Measurements from ENCODE around the gene HMG20A. TPM values are rescaled to one million over a fixed set of nuclear protein-coding genes. Genes with fewer than 3 reads are reported as not detected.

The HMG20A gene
- total and polyA plus RNA-seq, 9 of the 15 experiments (the other 6 are each of a cell fraction or from before 2014, with no cell fraction given), result 25.0 to 68.1 (median 38.9) TPM

DNA sequence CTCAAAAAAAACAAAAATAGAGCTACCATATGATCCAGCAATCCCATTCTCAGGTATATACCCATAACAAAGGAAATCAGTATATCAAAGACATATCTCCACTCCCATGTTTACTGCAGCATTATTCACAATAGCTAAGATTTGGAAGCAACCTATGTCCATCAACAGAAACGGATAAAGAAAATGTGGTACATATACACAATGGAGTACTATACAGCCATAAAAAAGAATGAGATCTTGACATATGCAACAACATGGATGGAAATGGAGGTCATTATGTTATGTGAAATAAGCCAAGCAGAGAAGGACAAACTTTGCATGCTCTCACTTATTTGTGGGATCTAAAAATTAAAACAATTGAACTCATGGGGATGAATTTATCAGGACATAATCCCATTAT, 20.4 kb upstream of the HMG20A start:
- TF ChIP-seq CBX3 (IDR thresholded peaks at IDR 0.05; ENCODE audit: borderline replicate concordance in 1 of 2, low read length in 2 of 2), result 0 out of 3 replicates have a peak, but pooled peaks of 1 of the 2 experiments have one; percentile 19
- TF ChIP-seq RBM25 (IDR thresholded peaks at IDR 0.05; ENCODE audit: low read depth, low read length, severe bottlenecking), result peak; percentile 91
- TF ChIP-seq MCM7 (IDR thresholded peaks at IDR 0.05), result no peak
- no peak for TF ChIP-seq U2AF2 (optimal IDR thresholded peaks at IDR 0.05; ENCODE audit: low read depth, low read length)
- TF ChIP-seq BCOR (IDR thresholded peaks at IDR 0.05), result peak; percentile 93
- TF ChIP-seq GTF2E2 (tag; IDR thresholded peaks at IDR 0.05), result no peak
- TF ChIP-seq CAMTA2 (CRISPR knock-in tag; conservative IDR thresholded peaks at IDR 0.05), result no peak
- no peak for TF ChIP-seq YBX1 (IDR thresholded peaks at IDR 0.05)
- TF ChIP-seq, protein P1, sequence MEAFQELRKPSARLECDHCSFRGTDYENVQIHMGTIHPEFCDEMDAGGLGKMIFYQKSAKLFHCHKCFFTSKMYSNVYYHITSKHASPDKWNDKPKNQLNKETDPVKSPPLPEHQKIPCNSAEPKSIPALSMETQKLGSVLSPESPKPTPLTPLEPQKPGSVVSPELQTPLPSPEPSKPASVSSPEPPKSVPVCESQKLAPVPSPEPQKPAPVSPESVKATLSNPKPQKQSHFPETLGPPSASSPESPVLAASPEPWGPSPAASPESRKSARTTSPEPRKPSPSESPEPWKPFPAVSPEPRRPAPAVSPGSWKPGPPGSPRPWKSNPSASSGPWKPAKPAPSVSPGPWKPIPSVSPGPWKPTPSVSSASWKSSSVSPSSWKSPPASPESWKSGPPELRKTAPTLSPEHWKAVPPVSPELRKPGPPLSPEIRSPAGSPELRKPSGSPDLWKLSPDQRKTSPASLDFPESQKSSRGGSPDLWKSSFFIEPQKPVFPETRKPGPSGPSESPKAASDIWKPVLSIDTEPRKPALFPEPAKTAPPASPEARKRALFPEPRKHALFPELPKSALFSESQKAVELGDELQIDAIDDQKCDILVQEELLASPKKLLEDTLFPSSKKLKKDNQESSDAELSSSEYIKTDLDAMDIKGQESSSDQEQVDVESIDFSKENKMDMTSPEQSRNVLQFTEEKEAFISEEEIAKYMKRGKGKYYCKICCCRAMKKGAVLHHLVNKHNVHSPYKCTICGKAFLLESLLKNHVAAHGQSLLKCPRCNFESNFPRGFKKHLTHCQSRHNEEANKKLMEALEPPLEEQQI (IDR thresholded peaks at IDR 0.05), result 0 out of 2 replicates have a peak, but pooled peaks have one; percentile 23
- TF ChIP-seq, protein P2, sequence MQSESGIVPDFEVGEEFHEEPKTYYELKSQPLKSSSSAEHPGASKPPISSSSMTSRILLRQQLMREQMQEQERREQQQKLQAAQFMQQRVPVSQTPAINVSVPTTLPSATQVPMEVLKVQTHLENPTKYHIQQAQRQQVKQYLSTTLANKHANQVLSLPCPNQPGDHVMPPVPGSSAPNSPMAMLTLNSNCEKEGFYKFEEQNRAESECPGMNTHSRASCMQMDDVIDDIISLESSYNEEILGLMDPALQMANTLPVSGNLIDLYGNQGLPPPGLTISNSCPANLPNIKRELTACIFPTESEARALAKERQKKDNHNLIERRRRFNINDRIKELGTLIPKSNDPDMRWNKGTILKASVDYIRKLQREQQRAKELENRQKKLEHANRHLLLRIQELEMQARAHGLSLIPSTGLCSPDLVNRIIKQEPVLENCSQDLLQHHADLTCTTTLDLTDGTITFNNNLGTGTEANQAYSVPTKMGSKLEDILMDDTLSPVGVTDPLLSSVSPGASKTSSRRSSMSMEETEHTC (IDR thresholded peaks at IDR 0.05), result no peak
- TF ChIP-seq HDAC2 (IDR thresholded peaks at IDR 0.05), result 0 out of 2 replicates have a peak, but pooled peaks have one; percentile 43
- TF ChIP-seq GABPB1 (CRISPR knock-in tag; IDR thresholded peaks at IDR 0.05), result no peak
- TF ChIP-seq ADNP (tag; IDR thresholded peaks at IDR 0.05), result peak; percentile 45
- TF ChIP-seq KDM1A (IDR thresholded peaks at IDR 0.05), result peak; percentile 53 to 65
- TF ChIP-seq ZNF146 (CRISPR knock-in tag; IDR thresholded peaks at IDR 0.05; ENCODE audit: unreplicated experiment), result peak; percentile 97
- TF ChIP-seq IRF2 (CRISPR knock-in tag; IDR thresholded peaks at IDR 0.05), result no peak
- TF ChIP-seq SMARCA5 (IDR thresholded peaks at IDR 0.05), result 0 out of 2 replicates have a peak, but pooled peaks have one; percentile 44
- 0 out of 4 replicates have a peak, but pooled peaks of 1 of the 2 experiments have one; percentile 31 for TF ChIP-seq RCOR1 (IDR thresholded peaks at IDR 0.05; ENCODE audit: borderline replicate concordance in 1 of 2, low read depth in 2 of 2, low read length in 2 of 2)
- no peaks in the 10 kb centered on the region; a peak in 2 of 5 replicates for H3K4me1 ChIP-seq (replicated peaks in 1 of 2; ENCODE audit: control insufficient read depth in 2 of 2, insufficient read depth in 2 of 2, low read length in 2 of 2)
- no peak overlapping the region for H3K4me2 ChIP-seq (ENCODE audit: insufficient read depth, low read length)
- no peak overlapping the region for H3K4me3 ChIP-seq
- POLR2A ChIA-PET, result no interaction called here
- H2AFZ ChIP-seq (ENCODE audit: low read depth, low read length), result no peak overlapping the region
- H4K20me1 ChIP-seq (replicated peaks; ENCODE audit: control insufficient read depth, insufficient read depth, low read length), result no peaks in the 10 kb centered on the region
- intact Hi-C loops (cut with micrococcal nuclease), result no loop called here
- ATAC-seq (no peak), DNase-seq (ENCODE audit: extremely low read depth in 1 of 4, low spot score in 3 of 4) (no peak), FAIRE-seq (no peak)
- H3K27me3 ChIP-seq (ENCODE audit: control insufficient read depth in 2 of 2, insufficient read depth in 2 of 2, low read length in 2 of 2), result no peaks in the 10 kb centered on the region
- H3K9me1 ChIP-seq (ENCODE audit: control insufficient read depth, insufficient read depth, low read length), result no peaks in the 10 kb centered on the region
- 0 out of 2 replicates have a peak, but pooled peaks cover 2% of the 10 kb centered on the region for H3K9me3 ChIP-seq (replicated peaks; ENCODE audit: control insufficient read depth, insufficient read depth, low read depth, low read length)
- no peak overlapping the region for H3K27ac ChIP-seq (ENCODE audit: extremely low read depth, low read depth, low read length)
- H3K36me3 ChIP-seq (ENCODE audit: control insufficient read depth, insufficient read depth, low read length), result no peaks in the 10 kb centered on the region
- 64% methylated on average over 1 of the region's 1 CpG for WGBS (ENCODE audit: insufficient coverage, low coverage, missing lambda C conversion rate)
- CTCF ChIA-PET (ENCODE audit: low intra/inter-chr PET ratio), result no interaction called here
- no TSS peak for BruUV-seq (replicated peaks)
- peaks cover 50% of the 10 kb centered on the region for H3K79me2 ChIP-seq (ENCODE audit: control insufficient read depth, insufficient read depth, low read length)
- H3K9ac ChIP-seq (ENCODE audit: insufficient read depth in 1 of 2, low read depth in 2 of 2, low read length in 2 of 2), result no peak overlapping the region
- in situ Hi-C loops (cut with MboI), result no loop called here
